UCSD-AML1 (cell line): ENCODE measurements around the gene CARD19.
"Not testable (repeated sequence)": the region's sequence is repeated elsewhere in the genome, so short reads cannot be mapped to it uniquely, and the experiment has no call there.

Source experiments
- DNase-seq: peaks from one replicate; lab custom pipeline; 2025; ENCODE audit not compliant: unreplicated experiment; lab: John Stamatoyannopoulos, UW

CARD19 gene

DNA sequence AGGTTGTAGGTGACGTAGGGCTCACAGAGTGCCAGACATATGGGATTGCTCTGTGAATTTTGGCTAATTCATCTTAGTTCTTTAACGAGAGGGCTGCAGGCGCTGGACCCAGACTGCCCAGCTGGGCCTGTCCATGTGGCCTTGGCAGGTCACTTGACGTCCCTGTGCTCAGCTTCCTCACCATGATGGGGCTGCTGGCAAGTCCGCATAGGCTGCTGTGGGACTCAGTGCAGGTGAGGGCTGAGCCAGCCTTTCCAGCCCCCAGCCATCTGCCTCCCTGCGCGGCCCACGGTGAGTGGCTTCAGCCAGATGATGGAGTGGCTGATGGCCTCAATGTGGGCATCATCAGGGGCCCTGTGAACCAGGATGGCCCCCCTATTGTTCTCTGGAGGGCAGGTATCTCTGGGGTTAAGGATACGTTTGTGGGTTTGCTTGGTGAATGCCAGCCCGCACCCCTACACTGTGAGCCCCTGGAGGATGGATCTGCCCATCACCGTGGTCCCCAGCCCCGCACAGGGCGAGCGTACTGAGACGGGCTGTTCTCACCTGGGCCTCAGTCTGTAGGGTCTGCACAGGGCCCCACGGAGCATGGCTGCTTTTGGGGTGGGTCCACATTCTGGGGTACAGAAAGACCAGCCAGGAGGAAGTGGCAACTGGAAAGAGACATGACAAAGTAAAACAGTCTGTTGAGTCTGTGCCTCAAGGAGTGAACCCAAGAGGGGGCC lies 3.7 kb downstream of the CARD19 start:
- no peak for DNase-seq

GRCh38 chr9:93100276-93100636 lies 4.2 kb downstream of the CARD19 start:
- no peak for DNase-seq

DNA sequence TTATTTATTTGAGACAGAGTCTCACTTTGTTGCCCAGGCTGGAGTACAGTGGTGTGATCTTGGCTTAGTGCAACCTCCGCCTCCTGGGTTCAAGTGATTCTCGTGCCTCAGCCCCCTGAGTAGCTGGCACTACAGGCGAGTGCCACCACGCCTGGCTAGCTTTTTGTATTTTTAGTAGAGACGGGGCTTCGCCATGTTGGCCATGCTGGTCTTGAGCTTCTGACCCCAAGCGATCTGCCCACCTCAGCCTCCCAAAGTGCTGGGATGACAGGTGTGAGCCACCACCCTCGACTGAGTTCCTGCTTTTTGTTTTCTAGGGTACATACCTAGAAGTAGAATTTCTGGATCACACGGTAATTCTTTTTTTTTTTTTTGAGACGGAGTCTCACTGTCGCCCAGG lies 5.1 kb downstream of the CARD19 start:
- not testable (repeated sequence) for DNase-seq

- DNase-seq = no peak
Measured at GRCh38 chr9:93105620-93106019, 9.6 kb downstream of the CARD19 start.

- no peak for DNase-seq
Measured at GRCh38 chr9:93107151-93107824, 11.3 kb downstream of the CARD19 start.

- no peak for DNase-seq
Measured at GRCh38 chr9:93107825-93108161, 11.8 kb downstream of the CARD19 start.

DNA sequence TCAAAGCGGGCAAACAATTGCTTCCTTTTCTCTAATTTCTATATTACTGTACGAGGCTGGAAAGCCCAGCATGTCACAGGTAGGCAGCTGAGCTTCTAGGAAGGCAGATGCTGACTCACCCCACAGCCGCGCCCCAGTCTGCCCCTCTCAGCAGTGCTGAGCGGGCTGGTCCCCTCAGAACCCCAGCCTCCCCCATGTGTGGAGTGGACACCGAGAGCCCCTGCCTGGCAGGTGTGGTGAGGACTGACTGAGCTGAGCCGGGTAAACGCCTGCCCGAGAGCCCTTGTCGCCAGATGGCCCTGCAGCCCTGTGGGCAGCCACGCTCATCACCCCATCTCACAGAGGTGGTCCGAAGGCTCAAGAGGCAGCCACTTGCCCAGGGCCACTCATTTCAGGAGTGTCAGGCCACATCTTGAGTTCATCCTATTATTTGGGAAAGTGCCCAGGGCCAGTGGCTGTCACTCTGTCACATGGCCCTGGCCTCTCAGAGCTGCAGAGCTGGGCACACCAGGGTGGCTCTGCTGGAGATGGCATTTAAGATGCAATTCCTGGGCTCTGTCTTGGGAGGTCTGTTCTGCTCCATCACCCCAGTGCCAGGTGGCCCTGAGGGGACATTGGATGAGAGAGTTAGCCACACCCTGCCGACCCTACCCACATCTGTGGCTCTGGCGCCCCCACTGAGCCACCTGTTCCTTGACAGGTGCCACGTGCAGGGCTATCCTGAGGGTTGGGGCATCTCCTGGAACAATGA lies 12.4 kb downstream of the CARD19 start:
- DNase-seq = no peak

DNA sequence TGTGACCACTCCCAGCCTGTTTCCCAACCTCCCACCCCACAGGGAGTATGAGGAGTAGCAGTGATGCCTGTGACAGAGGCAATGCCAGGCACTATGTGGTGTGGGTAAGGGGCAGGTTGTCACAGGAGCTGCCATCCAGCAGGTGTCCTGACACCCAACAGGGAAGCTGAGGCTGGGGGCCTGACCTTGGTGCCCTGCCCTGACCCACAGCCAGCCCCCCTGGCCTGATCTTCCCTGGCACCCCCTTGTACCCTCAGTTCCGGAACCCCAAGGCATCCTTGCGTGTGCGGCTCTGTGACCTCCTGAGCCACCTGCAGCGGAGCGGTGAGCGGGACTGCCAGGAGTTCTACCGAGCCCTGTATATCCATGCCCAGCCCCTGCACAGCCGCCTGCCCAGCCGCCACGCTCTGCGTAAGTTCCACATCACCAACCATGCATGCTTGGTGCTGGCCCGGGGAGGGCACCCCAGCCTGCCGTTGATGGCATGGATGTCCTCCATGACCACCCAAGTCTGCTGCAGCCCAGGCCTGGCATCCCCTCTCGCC lies 14.4 kb downstream of the CARD19 start:
- no peak for DNase-seq

DNA sequence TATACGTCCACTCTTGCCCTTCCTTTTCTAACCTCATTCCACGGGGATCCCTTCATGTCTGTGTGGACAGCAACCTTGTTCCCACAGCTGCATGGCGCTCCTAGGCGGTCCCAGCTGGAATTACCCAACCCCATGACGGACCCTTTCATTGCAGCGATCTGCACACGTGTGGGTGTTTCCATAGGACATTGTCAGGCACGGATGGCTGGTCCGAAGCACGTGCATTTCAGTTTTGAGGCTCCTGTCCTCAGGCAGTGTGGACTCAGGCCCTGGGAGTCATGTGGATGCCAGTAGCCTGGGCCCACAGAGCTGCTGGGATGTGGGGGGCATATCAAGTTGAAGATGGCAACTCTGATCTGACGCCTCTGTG lies 15.0 kb downstream of the CARD19 start:
- no peak for DNase-seq

- DNase-seq = no peak
Measured at GRCh38 chr9:93111371-93112115, 15.5 kb downstream of the CARD19 start.

- no peak for DNase-seq
Measured at GRCh38 chr9:93112116-93112863, 16.3 kb downstream of the CARD19 start.

- DNase-seq = no peak
Measured at GRCh38 chr9:93112864-93113389, 16.9 kb downstream of the CARD19 start.

GRCh38 chr9:93114169-93114983 lies 18.4 kb downstream of the CARD19 start:
- DNase-seq = no peak

GRCh38 chr9:93114984-93115335 lies 18.9 kb downstream of the CARD19 start:
- no peak for DNase-seq

- no peak for DNase-seq
Measured at GRCh38 chr9:93115486-93116071, 19.6 kb downstream of the CARD19 start.

- DNase-seq = no peak
Measured at GRCh38 chr9:93116072-93116961, 20.3 kb downstream of the CARD19 start.

GRCh38 chr9:93117521-93117920 lies 21.5 kb downstream of the CARD19 start:
- not testable (repeated sequence) for DNase-seq
